GM19438 (cell line): ENCODE measurements around the gene GGPS1.
"Not testable (repeated sequence)": the region's sequence is repeated elsewhere in the genome, so short reads cannot be mapped to it uniquely, and the experiment has no call there.

Experiments
- ATAC-seq: cut with Tn5 transposase; IDR thresholded peaks from one replicate; pipeline ENCODE4 v1.9.1; 2021; ENCODE audit warnings: low read depth; ENCODE audit not compliant: unreplicated experiment

The GGPS1 gene

DNA sequence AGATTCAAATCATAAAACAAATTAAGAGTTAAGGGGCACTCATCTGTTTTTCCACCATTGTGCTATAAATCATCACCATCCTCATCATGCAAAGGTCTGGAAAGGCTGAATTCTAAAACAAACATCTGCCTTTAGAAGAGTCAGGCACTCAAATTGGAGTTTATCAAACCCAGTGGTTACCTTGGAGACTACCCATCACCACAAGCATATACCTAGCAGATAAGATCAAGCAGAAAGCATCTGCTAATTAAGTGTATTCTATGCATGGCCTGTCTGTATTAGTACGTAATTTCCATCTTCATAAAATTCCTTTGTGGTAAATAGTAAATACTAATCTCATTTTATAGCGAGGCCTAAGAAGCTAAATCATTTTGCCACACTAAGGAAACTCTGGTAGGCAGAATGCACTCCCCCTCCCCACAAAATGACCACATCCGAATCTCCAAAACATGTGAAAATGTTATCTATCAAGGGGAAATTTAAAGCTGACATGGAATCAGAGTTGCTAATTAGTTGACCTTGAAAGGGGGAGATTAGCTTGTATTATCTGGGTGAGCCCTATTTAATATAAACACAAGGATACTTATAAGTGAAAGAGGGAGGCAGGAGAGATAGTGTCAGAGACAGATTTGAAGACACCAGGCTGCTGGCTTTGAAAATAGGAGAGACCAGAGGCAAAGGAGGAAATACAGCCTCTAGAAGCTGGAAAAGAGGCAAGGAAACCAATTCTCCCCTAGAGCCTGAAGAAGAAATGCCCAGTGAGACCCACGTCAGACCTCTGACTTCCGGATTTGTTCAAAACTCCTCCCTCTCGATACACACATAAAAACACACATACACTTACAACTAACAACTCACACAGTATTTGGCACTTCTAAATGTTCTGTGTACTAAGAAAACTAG, 23.6 kb upstream of the GGPS1 start:
- no peak for ATAC-seq

DNA sequence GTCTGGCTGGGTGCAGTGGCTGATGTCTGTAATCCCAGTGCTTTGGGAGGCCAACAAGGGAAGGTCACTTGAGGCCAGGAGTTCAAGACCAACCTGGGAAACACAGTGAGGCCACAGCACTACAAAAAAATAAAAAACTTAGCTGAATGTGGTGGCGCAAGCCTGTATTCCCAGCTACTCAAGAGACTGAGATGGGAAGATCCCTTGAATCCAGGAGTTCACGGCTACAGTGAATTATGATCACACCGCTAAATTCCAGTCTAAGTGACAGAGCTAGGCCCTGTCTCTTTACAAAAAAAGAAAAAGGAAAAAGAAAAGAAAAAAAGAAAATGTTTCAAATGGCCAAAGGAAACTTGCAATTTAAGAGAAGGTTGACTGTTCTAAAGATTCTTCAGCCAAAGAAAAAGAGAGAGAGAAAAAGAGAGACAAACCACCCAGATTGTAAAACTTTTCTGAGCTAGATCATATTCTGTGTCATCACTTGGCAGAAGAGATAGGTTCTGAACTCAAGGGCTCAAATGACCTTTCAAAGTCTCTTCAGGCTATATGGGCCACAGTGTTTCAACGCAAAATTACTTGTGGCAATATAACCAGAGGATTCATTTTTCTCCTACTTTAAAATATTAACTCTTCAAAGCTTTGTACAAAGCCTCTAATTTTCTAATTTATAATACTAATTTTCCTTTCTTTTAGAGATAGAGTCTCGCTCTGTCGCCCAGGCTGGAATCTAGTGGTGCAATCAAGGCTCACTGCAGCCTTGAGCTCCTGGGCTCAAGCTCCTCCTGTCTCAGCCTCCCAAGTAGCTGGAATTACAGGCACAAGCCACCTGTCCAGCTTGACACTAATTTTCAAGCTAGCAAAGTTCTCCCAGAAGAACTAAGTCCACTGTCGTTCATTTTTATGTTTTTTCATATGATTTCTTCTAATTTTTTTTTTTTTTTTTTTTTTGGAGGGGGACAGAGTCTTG, 20.9 kb upstream of the GGPS1 start:
- ATAC-seq = no peak

DNA sequence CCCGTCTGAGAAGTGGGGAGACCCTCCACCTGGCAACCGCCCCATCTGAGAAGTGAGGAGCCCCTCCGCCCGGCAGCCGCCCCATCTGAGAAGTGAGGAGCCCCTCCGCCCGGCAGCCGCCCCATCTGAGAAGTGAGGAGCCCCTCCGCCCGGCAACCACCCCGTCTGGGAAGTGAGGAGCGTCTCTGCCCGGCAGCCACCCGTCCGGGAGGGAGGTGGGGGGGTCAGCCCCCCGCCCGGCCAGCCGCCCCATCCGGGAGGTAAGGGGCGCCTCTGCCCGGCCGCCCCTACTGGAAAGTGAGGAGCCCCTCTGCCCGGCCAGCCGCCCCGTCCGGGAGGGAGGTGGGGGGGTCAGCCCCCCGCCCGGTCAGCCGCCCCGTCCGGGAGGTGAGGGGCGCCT, 19.2 kb upstream of the GGPS1 start:
- ATAC-seq = not testable (repeated sequence)

DNA sequence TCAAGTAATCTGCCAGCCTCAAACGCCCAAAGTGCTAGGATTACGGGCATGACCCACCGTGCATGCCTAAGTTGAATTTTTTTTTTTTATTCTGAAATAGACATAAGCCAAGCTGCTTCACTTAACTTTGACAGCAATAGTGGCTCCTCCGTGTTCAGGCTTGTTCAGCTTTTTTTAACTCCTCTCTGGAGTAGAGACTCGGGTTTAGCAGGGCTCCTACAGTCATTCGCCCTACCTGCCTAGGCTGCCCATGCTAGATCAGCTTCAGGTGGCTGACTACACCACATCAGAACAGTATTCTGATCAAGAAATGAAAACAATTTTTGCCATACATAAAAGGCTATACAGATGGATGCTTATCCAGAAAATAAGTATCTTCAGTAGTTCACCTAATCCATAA, 15.1 kb upstream of the GGPS1 start:
- ATAC-seq = no peak

DNA sequence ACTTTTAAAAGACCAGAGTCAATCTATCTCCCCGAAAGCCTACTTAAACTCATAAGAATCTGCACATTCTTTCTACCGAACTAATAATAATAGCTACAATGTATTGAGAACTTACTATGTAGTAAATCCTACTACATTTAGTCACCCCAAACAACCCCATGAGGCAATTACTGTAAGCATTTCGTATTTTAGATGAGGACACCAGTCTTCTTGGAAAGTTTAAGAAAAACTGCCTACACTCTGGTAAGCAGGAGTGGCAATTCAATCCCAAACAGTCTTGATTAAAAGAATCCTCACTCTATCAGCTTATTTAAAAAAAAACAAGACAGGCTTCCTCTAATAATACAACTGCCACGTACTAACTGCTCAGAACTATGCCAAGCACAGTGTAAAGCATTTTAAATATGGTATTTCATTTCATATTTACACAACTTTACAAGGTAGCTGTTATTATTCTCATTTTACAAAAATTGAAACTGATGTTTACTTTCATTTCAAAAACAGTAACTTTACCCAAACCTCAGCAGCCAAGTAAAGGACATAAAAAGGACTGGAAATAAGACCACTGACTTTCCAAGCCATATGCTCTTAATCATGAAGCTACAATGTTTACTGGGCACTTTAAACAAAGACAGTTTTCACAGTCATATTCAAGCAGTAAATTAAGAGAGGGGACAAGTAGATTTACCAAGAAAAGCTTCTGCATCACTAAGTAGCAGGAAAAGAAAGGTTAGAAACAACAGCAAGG, 14.3 kb upstream of the GGPS1 start:
- no peak for ATAC-seq

DNA sequence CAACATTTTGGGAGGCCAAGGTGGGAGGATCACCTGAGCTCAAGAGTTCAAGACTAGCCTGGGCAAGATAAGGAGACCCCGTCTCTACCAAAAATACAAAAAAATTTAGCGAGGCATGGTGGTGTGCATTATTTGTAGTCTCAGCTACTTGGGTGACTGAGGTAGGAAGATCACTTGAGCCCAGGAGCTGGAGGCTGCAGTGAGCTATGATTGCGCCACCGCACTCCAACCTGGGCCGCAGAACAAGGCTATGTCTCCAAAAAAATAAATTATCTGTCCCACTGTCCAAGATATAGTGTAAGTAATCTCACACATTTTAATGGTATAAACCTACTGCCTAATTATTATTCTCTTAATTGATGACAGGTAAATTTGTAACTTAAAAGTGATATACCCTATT, 13.2 kb upstream of the GGPS1 start:
- no peak for ATAC-seq

DNA sequence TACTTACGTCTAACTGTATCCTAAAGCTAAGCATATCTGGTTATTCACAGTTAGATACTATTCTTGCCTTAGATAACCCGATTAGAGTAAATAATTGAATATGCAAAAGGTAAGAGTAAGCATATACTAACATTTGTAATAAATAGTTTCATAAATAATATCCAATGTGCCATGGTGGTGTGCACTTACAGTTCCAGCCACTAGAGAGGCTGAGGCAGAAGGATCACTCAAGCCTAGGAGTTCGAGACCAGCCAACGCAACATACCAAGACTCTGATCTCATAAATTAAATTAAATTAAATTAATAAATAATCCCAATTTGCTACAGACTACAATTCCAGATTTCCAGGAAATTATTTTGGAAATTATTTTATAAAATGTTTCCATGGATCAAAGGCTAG, 12.6 kb upstream of the GGPS1 start:
- ATAC-seq = no peak

DNA sequence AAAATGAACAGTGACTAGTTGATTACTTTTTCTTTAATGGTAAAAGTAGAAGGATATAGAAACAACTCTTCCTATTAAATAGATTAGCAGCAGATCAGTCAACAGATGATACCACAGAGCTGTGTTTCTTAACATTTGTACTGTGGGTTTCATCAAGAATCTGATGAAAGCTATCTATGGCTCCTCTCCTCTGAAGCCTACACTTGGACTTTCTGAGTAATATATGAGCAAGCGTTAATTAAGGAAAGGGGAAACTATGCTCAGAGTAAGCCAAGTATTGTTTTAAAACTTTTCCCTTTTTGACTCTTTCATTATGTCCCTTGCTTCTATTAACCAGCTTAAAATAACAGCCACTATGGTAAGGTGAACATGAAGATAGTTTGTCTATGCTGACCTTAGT, 11.2 kb upstream of the GGPS1 start:
- ATAC-seq = no peak

DNA sequence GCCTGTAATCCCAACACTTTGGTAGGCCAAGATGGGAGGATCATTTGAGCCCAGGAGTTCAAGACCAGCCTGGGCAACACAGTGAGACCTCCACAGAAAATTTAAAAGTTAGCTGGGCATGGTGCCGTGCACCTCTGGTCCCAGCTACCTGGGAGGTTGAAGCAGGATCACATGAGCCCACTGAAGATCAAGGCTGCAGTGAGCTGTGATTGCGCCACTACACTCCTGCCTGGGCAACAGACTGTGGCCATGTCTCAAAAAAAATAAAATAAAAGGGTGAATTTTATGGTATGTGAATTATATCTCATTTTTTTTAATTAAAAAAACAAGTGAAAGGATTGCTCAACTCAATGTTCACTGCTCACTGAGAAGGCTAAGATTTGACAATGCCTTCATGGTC, 9.1 kb upstream of the GGPS1 start:
- no peak for ATAC-seq

DNA sequence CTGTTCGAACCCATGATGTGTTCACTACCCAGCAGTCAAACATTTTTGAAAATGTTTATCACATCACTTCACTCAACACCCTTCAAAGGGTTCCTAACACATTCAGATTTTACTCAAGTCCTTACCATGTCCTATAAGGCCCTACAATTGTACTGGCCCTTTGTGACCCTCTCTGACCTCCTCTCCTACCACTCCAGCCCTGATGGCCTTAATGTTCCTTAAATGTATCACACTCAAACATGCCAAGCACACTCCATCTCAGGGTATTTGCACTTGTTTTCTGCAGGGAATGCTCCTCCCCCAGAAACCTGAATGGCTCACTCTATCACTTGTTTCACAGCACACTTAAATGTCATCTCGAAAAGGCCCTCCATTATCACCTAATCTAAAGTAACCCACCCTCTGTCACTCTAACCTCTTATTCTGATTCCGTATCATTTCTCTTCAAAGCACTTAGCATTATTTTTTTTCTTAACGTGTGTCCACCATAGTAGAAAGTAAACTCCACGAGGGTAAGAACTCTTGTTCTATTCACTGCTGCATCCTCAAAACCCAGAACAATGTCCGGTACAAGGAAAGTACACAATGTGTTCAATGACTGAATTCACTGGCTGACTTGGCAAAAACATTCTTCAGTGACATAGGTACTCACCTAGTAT, 7.7 kb upstream of the GGPS1 start:
- ATAC-seq = no peak

DNA sequence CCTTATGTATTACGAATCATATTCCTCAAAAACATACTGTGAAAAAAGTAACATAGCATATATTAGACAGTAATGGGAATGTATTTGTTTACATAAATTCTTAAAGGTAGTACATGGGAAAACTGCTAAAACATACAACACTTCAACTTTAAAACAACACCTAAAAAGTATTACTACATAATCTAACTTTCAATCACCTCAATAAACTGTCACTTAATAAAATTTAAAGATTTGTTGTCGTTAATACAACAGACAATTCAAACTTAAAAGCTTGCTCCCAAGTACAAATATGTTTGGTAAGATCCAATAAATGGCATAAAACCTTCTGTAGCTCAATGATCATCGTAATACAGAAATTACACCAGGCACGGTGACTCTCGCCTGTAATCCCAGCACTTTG, 4.1 kb upstream of the GGPS1 start:
- ATAC-seq = no peak

DNA sequence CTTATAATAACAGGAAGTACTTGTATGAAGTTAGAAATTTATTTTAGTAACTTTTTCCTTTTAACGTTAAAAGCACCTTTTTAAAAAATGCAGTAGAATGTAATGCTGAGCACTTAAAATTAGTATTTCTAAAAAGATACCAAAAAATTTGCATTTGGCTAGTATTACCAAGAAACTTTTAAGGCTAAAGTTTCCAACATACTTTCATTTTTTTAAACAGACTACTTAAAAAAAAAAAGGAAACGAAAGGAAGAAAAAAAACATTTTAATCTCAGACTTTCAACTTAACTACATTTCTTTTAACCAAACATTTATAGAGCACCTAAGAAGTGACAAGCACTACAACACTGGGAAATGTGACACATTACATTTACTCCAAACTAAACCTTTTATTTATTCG, 3.2 kb upstream of the GGPS1 start:
- ATAC-seq = no peak

DNA sequence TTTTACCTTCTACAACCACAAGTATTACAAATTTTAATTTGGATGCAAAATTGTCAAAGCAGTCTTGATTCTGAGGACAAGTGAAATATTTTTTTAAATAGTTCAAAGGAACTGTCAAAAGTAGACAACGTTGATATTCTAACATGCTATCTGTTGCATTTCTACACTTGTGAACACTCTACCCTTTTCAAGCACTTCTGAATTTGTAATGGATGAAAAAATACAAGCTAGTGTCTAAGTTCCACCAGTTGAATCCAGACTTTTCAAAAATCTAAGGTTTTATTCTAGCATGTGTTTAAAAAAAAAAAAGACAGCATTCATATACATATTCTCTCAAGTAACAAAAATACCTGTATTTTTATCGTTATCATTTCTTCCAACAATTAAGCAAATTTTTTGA, 2.5 kb upstream of the GGPS1 start:
- no peak for ATAC-seq

DNA sequence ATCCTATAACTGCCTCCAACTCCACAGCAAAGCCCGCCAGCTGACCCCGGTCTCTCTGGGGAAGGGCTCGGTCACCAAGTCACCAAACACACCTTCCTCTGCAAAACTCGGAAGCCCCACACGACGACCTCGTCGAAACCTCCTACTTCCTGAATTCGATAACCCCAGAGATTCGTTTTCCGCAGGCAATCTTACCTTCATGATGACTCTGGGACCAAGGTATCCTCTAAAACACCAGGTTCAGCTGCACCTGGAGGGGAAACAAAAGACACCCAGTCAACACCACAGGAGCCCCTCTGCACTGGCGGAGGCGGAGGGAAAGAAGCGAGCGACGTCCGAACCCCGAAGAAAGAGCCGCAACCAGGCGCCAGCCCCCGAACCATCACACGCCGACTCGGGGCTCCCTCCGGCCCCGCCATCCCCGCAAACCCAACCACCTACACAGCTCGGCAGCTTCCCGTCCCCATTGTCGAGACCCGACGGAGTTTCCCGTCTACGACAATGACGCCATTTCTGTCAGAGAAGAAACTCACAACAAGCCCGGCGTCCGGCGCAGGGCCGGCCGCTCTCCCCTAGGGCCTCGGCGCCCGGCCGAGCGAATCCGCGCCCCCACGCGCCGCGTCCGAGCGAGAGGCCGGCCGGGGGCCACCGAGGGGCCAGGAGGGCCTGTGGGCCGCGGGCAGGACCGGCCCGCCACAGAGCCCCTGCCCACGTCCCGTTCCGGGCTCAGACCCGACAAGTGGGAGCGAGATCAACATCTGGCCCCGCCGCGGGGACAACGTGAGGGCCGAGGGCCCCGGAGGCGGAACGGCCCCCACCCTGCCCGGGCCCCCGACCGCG, 1.4 kb upstream of the GGPS1 start:
- no peak for ATAC-seq

DNA sequence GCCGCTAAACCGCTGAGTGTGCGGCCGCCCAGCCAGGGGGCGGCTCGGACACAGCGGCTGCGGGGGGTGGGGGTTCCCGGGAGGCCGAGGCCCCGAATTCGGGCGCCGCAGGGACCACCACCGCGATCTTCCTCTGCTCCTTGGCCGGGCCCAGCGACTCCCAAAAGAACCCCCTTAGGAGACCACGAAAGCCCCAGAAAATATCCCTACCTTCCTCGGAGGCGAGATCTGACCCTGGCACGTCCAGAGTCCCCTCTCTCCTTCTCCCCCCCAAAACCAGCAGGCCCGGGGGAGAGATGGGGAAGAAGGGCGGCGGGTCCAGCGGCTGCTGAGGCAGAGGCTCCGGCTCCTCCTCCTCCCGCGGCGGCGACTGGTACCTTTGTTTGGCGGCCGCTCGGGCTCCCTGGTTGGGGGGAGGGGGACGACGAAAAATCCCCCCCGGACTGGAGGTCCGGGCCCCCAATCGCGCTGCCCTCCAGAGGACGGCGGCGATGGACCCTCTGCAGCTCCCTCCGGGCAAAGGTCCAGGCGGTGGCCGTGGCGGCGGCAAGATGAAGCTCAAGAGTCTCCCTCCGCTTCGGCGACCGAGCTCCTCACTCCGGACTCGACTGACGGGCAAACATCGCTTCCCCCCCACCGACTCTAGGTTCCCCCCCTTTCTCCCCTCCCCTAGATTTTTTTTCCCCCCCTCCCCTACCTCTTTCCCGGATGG, 655 bp upstream of the GGPS1 start, which contains the start of gene ARID4B:
TSS of gene ARID4B (minus strand) at position 621 of the 712 bp plus-strand sequence. CDS start 1,260 bp downstream, outside the sequence.
- ATAC-seq = peak; percentile 11

DNA sequence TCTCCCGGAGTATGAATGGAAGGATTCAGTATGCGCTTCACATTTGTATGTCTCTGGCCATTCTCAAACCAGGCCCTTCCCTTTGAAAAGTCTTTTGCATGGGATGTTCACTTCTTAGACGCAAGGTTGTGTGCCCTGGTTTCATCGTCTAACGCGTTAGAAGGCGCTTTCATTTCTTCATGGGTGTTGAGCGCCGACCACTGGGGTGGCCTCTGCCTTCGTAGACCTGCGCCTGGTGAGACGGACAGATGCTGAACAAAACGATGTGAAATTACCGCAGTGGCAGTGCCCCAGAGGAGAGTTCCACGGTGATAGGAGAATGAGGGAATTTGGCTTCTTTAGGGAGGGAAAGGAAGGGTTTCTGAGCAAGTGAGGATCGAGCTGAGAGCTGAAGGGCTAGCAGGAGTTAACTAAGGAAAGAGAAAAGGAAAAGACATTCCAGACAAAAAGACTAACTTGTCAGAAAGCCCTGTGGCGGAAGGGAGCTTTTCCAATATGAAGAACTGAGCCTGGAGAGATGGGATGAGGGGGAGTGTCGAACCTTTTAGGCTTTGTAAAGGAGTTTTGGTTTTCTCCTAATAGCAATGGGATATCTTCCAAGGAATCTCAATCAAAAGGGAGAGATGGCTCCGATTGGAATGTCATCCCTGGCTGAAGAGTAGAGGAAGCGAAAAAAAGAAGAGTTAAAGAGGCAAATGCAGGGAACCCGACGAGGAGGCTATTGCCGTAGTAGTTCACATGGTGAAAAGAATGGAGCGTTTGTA, 951 bp downstream of the GGPS1 start:
- no peak for ATAC-seq

DNA sequence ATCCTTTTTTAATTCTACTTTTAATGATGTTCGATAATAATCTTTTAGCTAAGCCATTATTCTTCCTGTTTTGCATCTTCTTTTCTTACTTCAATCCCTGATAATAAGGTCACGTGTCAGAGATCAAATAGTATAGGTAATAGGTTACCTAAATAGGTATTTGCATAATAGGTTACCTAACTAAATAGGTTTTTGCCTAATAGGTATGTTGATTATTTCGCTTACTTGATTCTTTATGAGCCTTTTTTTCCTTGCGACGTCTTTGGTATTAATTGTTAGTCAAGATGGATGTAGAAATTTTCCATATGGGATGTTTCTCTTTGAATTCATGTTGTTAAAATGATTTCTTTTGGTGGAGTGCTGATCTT, 2.5 kb downstream of the GGPS1 start:
- no peak for ATAC-seq

DNA sequence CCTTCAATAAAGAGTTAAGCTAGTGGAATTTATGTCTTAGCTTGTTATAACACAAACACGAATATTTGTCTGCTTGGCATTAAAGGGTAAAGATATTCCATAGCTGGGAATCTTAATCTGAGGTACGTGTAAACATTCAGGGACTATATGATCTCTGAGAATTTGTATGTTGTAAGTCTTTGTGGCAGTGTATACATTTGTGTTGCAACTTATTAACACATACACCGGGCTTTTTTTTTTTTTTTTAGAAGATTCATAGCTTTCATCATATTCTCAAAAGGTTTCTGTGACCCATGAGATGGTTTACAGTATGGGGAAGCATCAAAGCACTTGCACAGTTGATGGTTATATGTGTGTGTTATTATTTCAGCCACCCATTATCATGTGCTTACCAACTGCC, 3.0 kb downstream of the GGPS1 start:
- ATAC-seq = no peak
